IMR-90 (cell line): Measurements from ENCODE around the gene ABCC4. TPM values are rescaled to one million over a fixed set of nuclear protein-coding genes. Genes with fewer than 3 reads are reported as not detected.

ENCODE experiments used
- ATAC-seq: fragments of 200-7000 bp; cut with Tn5 transposase; 2 replicates; pipeline ENCODE4 v1.9.1; 2020; ENCODE audit warnings: low read depth, mild to moderate bottlenecking, moderate library complexity
- BruUV-seq: library from RNA; stranded (reverse); fragments of 400-500 nt; replicated peaks from 2 replicates; lab custom pipeline; 2021; lab: Mats Ljungman, UMichigan
- CTCF ChIA-PET: fragments of 300-600 bp; formaldehyde crosslinking; extraction: SDS; loops from one replicate; lab custom pipeline; 2021; ENCODE audit warnings: antibody characterized with exemption; lab: Yijun Ruan, JAX
- POLR2A ChIA-PET: fragments of 300-600 bp; sonication (Branson Sonifier 250); formaldehyde crosslinking; loops from one replicate; lab custom pipeline; 2022; ENCODE audit warnings: antibody characterized with exemption; ENCODE audit not compliant: unreplicated experiment; lab: Charles Lee
- DNase-seq: peaks from one replicate; pipeline ENCODE4 v3.0.0; 2013
- H2AFZ ChIP-seq: replicated peaks from 2 replicates; pipeline ENCODE3; 2013; ENCODE audit warnings: low read length, mild to moderate bottlenecking; ENCODE audit not compliant: poor library complexity
- H2AK5ac ChIP-seq: 2 replicates; pipeline ENCODE4 v1.6.1; 2013; ENCODE audit warnings: low read depth, low read length, inconsistent platforms
- H2AK9ac ChIP-seq: replicated peaks from 2 replicates; pipeline ENCODE3; 2013; ENCODE audit warnings: mild to moderate bottlenecking, low read depth, low read length, moderate library complexity; ENCODE audit not compliant: poor library complexity
- H2BK120ac ChIP-seq: 2 replicates; pipeline ENCODE4 v1.6.1; 2013; ENCODE audit warnings: low read depth, low read length, inconsistent platforms
- H2BK15ac ChIP-seq: 3 replicates; pipeline ENCODE4 v1.6.1; 2013; ENCODE audit warnings: low read depth, low read length, inconsistent platforms
- H2BK20ac ChIP-seq: 2 replicates; pipeline ENCODE4 v1.6.1; 2013; ENCODE audit warnings: low read depth, mild to moderate bottlenecking, inconsistent platforms, low read length, moderate library complexity
- H2BK5ac ChIP-seq: 2 replicates; pipeline ENCODE4 v1.6.1; 2013; ENCODE audit warnings: mild to moderate bottlenecking, low read depth, low read length, inconsistent platforms; ENCODE audit not compliant: poor library complexity, severe bottlenecking
- H3K14ac ChIP-seq: replicated peaks from 2 replicates; pipeline ENCODE4 v1.6.1; 2013; ENCODE audit warnings: low read depth, low read length, inconsistent platforms
- H3K18ac ChIP-seq: 2 replicates; pipeline ENCODE4 v1.6.1; 2013; ENCODE audit warnings: low read depth, low read length, control low read depth
- H3K23ac ChIP-seq: 2 replicates; pipeline ENCODE4 v1.6.1; 2013; ENCODE audit warnings: low read depth, low read length, inconsistent platforms
- H3K27ac ChIP-seq: 2 replicates; pipeline ENCODE4 v1.5.1; 2013; ENCODE audit warnings: mild to moderate bottlenecking, control low read depth, low read length; ENCODE audit not compliant: insufficient read depth
- H3K27me3 ChIP-seq: 2 replicates; pipeline ENCODE4 v1.6.1; 2013; ENCODE audit warnings: low read length; ENCODE audit not compliant: control insufficient read depth, insufficient read depth
- H3K36me3 ChIP-seq: 2 replicates; pipeline ENCODE4 v1.6.1; 2013; ENCODE audit warnings: low read length, mixed read lengths; ENCODE audit not compliant: control insufficient read depth, insufficient read depth
- H3K4ac ChIP-seq: 2 replicates; pipeline ENCODE4 v1.6.1; 2013; ENCODE audit warnings: low read depth, low read length, inconsistent platforms
- H3K4me1 ChIP-seq: 2 replicates; pipeline ENCODE4 v1.6.1; 2013; ENCODE audit warnings: low read length, mixed read lengths; ENCODE audit not compliant: control insufficient read depth, insufficient read depth
- H3K4me2 ChIP-seq: 2 replicates; pipeline ENCODE4 v1.6.1; 2013; ENCODE audit warnings: low read depth, mild to moderate bottlenecking, control low read depth, low read length, moderate library complexity
- H3K4me3 ChIP-seq: 2 replicates; pipeline ENCODE4 v1.5.1; 2013; ENCODE audit warnings: low read depth, mild to moderate bottlenecking, control low read depth, low read length, moderate library complexity; ENCODE audit not compliant: insufficient read depth
- H3K56ac ChIP-seq: 2 replicates; pipeline ENCODE4 v1.6.1; 2013; ENCODE audit warnings: low read length, inconsistent platforms; ENCODE audit not compliant: insufficient read depth; ENCODE audit errors: extremely low read depth
- H3K79me1 ChIP-seq, 2 experiments: 2 replicates each; pipeline ENCODE4 v1.6.1; 2013; ENCODE audit warnings: low read length in 2 of 2, inconsistent platforms in 1 of 2, low read depth in 1 of 2
- H3K9ac ChIP-seq: 2 replicates; pipeline ENCODE4 v1.6.1; 2013; ENCODE audit warnings: low read depth, low read length, control low read depth
- H3K9me1 ChIP-seq: 2 replicates; pipeline ENCODE4 v1.6.1; 2013; ENCODE audit warnings: low read length, inconsistent platforms; ENCODE audit not compliant: insufficient read depth
- H3K9me3 ChIP-seq: 2 replicates; pipeline ENCODE4 v1.6.1; 2013; ENCODE audit warnings: low read length; ENCODE audit not compliant: control insufficient read depth, insufficient read depth
- H4K20me1 ChIP-seq: 2 replicates; pipeline ENCODE4 v1.6.1; 2013; ENCODE audit warnings: low read length, inconsistent platforms; ENCODE audit not compliant: insufficient read depth
- H4K5ac ChIP-seq: 2 replicates; pipeline ENCODE4 v1.6.1; 2013; ENCODE audit warnings: mild to moderate bottlenecking, low read depth, low read length, control low read depth
- H4K8ac ChIP-seq, 2 experiments: 2 replicates each; pipeline ENCODE4 v1.6.1; 2013; ENCODE audit warnings: low read depth in 2 of 2, low read length in 2 of 2, control low read depth in 1 of 2, inconsistent platforms in 1 of 2
- H4K91ac ChIP-seq: 2 replicates; pipeline ENCODE4 v1.6.1; 2013; ENCODE audit warnings: low read depth, low read length, inconsistent platforms; ENCODE audit not compliant: insufficient read depth
- MAFK ChIP-seq: IDR thresholded peaks from 2 replicates; pipeline ENCODE4 v1.6.1; 2012; ENCODE audit warnings: low read depth, low read length, improper control_type of control experiment
- MXI1 ChIP-seq: IDR thresholded peaks from 2 replicates; pipeline ENCODE4 v1.6.1; 2012; ENCODE audit warnings: low read depth, mild to moderate bottlenecking, low read length, moderate library complexity, borderline replicate concordance
- NFE2L2 ChIP-seq: fragments of 150-350 bp; IDR thresholded peaks from 2 replicates; pipeline ENCODE4 v1.6.1; 2016; ENCODE audit warnings: low read depth, mild to moderate bottlenecking, low read length
- RFX5 ChIP-seq: IDR thresholded peaks from 2 replicates; pipeline ENCODE4 v1.8.0; 2012; ENCODE audit warnings: low read depth, mild to moderate bottlenecking, low read length, moderate library complexity
- WGBS, 2 experiments: methylation state at CpG; one replicate each; pipeline versions ENCODE4 v1.1.5 to v1.1.7; 2013; ENCODE audit warnings: missing lambda C conversion rate in 2 of 2; ENCODE audit not compliant: insufficient read length in 1 of 2; ENCODE audit errors: extremely low coverage in 2 of 2; 5-methylcytosine and 5-hydroxymethylcytosine counted together
- dilution Hi-C: fragments of 300-500 bp; cut with HindIII; formaldehyde crosslinking; loops from one replicate; pipeline ENCODE4 v1.14.3; 2018; ENCODE audit warnings: low sequenced_read_pairs; ENCODE audit not compliant: unreplicated experiment
- in situ Hi-C: fragments of 300-500 bp; cut with MboI; formaldehyde crosslinking; loops from 3 replicates; pipeline ENCODE4 v1.14.3; 2019; ENCODE audit warnings: low sequenced_read_pairs, inconsistent platforms, mixed read lengths
- intact Hi-C: fragments of 100-400 bp; cut with micrococcal nuclease; formaldehyde crosslinking; loops from 2 replicates; pipeline ENCODE4 v1.10.0; 2022
- polyA plus RNA-seq, 3 experiments: library from polyadenylated mRNA; depleted of rRNA; stranded (reverse); fragments of >200 nt; gene quantifications; 2 replicates each; pipeline ENCODE4 v1.2.3, GENCODE V29; 2012; ENCODE audit warnings: low replicate concordance in 1 of 3
- total RNA-seq: library from RNA; depleted of rRNA; stranded (reverse); fragments of >200 nt; gene quantifications from 2 replicates; pipeline ENCODE4 v1.2.3, GENCODE V29; 2012
- TF ChIP-seq, protein P1 (sequence below): fragments of 150-350 bp; IDR thresholded peaks from 2 replicates; pipeline ENCODE4 v1.6.1; 2017; ENCODE audit warnings: mild to moderate bottlenecking, antibody characterized with exemption, low read length, low read depth

Gene ABCC4
- total and polyA plus RNA-seq, 2 of the 4 experiments (the other 2 are of a cell fraction) = 16.6 to 41.4 TPM

- Histone ChIP-seq H3K27ac (no peak overlapping the region), H3K18ac (no peak overlapping the region), H3K79me1 (peaks cover 0 to 27% of the 10 kb centered on the region in 2 experiments; a peak in 3 of 4 replicates), H4K91ac (no peak overlapping the region), H2BK5ac (no peak overlapping the region), H3K9me1 (no peaks in the 10 kb centered on the region), H2AK9ac (no peak overlapping the region), H2BK15ac (no peak overlapping the region), H3K9ac (no peak overlapping the region), H3K4ac (no peak overlapping the region), H3K27me3 (no peaks in the 10 kb centered on the region), H3K36me3 (peaks cover 18% of the 10 kb centered on the region), H3K14ac (no peak overlapping the region), H3K4me1 (no peaks in the 10 kb centered on the region; the same call in 1 of the 2 replicates), H3K4me2 (no peak overlapping the region), H2BK20ac (no peak overlapping the region), H4K8ac (no peak overlapping the region), H4K20me1 (peaks cover 6% of the 10 kb centered on the region; the same call in 1 of the 2 replicates), H2BK120ac (no peak overlapping the region), H3K56ac (no peak overlapping the region), H2AFZ (no peak overlapping the region), H3K4me3 (no peak overlapping the region), H4K5ac (no peak overlapping the region), H3K23ac (no peak overlapping the region), H2AK5ac (no peak overlapping the region), H3K9me3 (no peaks in the 10 kb centered on the region)
- ChIA-PET CTCF (no interaction called here), POLR2A (no interaction called here)
- in situ Hi-C loops = no loop called here
- DNase-seq = no peak
- no peak for ATAC-seq
- BruUV-seq = no TSS peak
- intact Hi-C loops = no loop called here
- dilution Hi-C loops = no loop called here
- TF ChIP-seq RFX5 (no peak), MXI1 (no peak), NFE2L2 (no peak), MAFK (no peak)
- TF ChIP-seq, protein P1, sequence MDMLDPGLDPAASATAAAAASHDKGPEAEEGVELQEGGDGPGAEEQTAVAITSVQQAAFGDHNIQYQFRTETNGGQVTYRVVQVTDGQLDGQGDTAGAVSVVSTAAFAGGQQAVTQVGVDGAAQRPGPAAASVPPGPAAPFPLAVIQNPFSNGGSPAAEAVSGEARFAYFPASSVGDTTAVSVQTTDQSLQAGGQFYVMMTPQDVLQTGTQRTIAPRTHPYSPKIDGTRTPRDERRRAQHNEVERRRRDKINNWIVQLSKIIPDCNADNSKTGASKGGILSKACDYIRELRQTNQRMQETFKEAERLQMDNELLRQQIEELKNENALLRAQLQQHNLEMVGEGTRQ = no peak
- no CpG with 5 or more reads among the region's 3 CpGs for WGBS, 2 experiments
These were observed 155.7 kb downstream of the ABCC4 start for GRCh38 chr13:95145587-95145986.
